ENCODE results near the gene INO80. TPM values are rescaled to one million over a fixed set of nuclear protein-coding genes. Genes with fewer than 3 reads are reported as not detected.

The INO80 gene
- total RNA-seq, 1 experiment from 2014 or later = 38.4 TPM

DNA sequence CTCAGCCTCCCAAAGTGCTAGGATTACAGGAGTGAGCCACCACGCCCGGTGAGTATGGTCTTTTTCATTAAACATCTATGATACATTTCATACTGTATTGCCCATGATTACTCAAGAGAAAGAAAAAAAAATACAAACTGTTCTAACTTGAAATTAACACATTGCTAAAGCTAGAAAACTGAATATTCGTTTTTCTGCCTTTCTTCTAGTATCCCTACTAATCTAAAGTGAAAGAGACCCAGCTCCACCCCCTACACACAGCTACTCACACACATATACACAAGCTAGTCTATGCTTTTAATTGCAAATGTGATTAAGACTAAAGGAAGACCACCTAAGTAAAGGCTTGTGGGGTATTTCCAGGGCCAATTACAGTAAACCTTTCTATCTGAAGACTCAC lies 43.1 kb downstream of the INO80 start:
- no peak for ATAC-seq
- CTCF ChIA-PET = no interaction called here

DNA sequence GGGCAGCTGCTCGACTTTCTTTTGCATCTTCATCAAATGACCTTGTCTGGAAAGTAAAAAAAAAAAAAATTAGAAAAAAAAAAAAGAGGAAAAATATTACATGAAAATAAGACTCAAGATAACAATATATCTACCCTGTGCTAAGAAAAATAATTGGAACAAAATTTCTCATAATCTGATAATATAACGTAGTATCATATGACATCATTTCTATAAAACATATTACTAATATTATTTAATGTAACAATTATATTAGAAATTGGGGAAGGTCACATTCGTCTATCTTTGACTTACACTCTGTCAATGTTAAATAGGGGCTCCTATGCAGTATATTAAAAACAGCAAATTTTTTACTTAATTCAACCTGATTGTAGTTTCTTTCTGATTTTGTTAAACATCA lies 44.1 kb downstream of the INO80 start:
- no TSS peak for BruUV-seq (replicated peaks)
- CTCF ChIA-PET = no interaction called here
- ATAC-seq (no peak), DNase-seq (no peak)
- H3K4me1 ChIP-seq (ENCODE audit: insufficient read depth, low read length) = no peaks in the 10 kb centered on the region
- no peak for TF ChIP-seq EZH2 (IDR thresholded peaks at IDR 0.05; ENCODE audit: low read length, unreplicated experiment)
- TF ChIP-seq, protein P1, sequence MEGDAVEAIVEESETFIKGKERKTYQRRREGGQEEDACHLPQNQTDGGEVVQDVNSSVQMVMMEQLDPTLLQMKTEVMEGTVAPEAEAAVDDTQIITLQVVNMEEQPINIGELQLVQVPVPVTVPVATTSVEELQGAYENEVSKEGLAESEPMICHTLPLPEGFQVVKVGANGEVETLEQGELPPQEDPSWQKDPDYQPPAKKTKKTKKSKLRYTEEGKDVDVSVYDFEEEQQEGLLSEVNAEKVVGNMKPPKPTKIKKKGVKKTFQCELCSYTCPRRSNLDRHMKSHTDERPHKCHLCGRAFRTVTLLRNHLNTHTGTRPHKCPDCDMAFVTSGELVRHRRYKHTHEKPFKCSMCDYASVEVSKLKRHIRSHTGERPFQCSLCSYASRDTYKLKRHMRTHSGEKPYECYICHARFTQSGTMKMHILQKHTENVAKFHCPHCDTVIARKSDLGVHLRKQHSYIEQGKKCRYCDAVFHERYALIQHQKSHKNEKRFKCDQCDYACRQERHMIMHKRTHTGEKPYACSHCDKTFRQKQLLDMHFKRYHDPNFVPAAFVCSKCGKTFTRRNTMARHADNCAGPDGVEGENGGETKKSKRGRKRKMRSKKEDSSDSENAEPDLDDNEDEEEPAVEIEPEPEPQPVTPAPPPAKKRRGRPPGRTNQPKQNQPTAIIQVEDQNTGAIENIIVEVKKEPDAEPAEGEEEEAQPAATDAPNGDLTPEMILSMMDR (conservative IDR thresholded peaks at IDR 0.05; ENCODE audit: low read depth, low read length) = no peak
- TF ChIP-seq EZH2phosphoT487 (IDR thresholded peaks at IDR 0.05; ENCODE audit: borderline replicate concordance, low read length) = no peak
- H3K27ac ChIP-seq (ENCODE audit: low read length) = no peak overlapping the region
- H3K9me3 ChIP-seq (ENCODE audit: low read length) = no peaks in the 10 kb centered on the region
- H2AFZ ChIP-seq (ENCODE audit: low read length) = no peak overlapping the region
- intact Hi-C loops (cut with micrococcal nuclease) = no loop called here
- no peak overlapping the region for H3K9ac ChIP-seq (ENCODE audit: low read length)
- no peaks in the 10 kb centered on the region for H3K9me2 ChIP-seq (replicated peaks; ENCODE audit: low read length)
- no peaks in the 10 kb centered on the region for H4K20me1 ChIP-seq (ENCODE audit: low read length)
- H3F3A ChIP-seq (ENCODE audit: low read length, unreplicated experiment) = no peaks in the 10 kb centered on the region
- peaks cover 66% of the 10 kb centered on the region for H3K36me3 ChIP-seq (ENCODE audit: low read depth, low read length)
- no peaks in the 10 kb centered on the region for H3K79me2 ChIP-seq (ENCODE audit: low read length)
- H3K4me2 ChIP-seq (ENCODE audit: low read length) = no peak overlapping the region
- H3K27me3 ChIP-seq (ENCODE audit: low read length) = no peaks in the 10 kb centered on the region
- H3K4me3 ChIP-seq (ENCODE audit: low read length) = no peak overlapping the region
- POLR2A ChIA-PET (ENCODE audit: unreplicated experiment) = no interaction called here

More for the DNA sequence above, 43.1 kb downstream of the INO80 start:
- no peaks in the 10 kb centered on the region for H3K4me1 ChIP-seq (ENCODE audit: insufficient read depth, low read length)
- no peaks in the 10 kb centered on the region for H3K9me2 ChIP-seq (replicated peaks; ENCODE audit: low read length)
- no peak overlapping the region for H3K27ac ChIP-seq (ENCODE audit: low read length)
- H3K79me2 ChIP-seq (ENCODE audit: low read length) = no peaks in the 10 kb centered on the region
- no peaks in the 10 kb centered on the region for H3F3A ChIP-seq (ENCODE audit: low read length, unreplicated experiment)
- H3K36me3 ChIP-seq (ENCODE audit: low read depth, low read length) = peaks cover 65% of the 10 kb centered on the region
- BruUV-seq (replicated peaks) = no TSS peak
- no peak overlapping the region for H3K9ac ChIP-seq (ENCODE audit: low read length)
- no peak overlapping the region for H2AFZ ChIP-seq (ENCODE audit: low read length)
- no peaks in the 10 kb centered on the region for H4K20me1 ChIP-seq (ENCODE audit: low read length)
- POLR2A ChIA-PET (ENCODE audit: unreplicated experiment) = no interaction called here
- TF ChIP-seq, protein P1 (conservative IDR thresholded peaks at IDR 0.05; ENCODE audit: low read depth, low read length) = no peak
- TF ChIP-seq EZH2 (IDR thresholded peaks at IDR 0.05; ENCODE audit: low read length, unreplicated experiment) = no peak
- no peak for TF ChIP-seq EZH2phosphoT487 (IDR thresholded peaks at IDR 0.05; ENCODE audit: borderline replicate concordance, low read length)
- no peaks in the 10 kb centered on the region for H3K9me3 ChIP-seq (ENCODE audit: low read length)
- intact Hi-C loops (cut with micrococcal nuclease) = no loop called here
- no peaks in the 10 kb centered on the region for H3K27me3 ChIP-seq (ENCODE audit: low read length)
- no peak overlapping the region for H3K4me3 ChIP-seq (ENCODE audit: low read length)
- no peak overlapping the region for H3K4me2 ChIP-seq (ENCODE audit: low read length)
- DNase-seq = no peak

DNA sequence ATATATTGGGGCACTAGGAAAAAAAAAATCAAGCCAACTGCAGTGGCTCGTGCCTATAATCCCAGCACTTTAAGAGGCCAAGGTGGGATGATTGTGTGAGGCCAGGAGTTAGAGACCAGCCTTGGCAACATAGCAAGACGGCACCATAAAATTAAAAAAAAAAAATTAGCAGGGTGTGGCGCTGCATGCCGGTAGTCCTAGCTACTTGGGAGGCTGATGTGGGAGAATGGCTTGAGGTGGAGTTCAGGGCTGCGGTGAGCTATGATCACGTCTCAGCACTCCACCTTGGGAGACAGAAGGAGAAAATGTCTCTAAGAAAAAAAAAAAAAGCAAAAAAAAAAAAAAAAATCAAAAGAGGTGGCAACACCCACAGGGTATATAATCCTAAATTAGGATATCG lies 49.6 kb downstream of the INO80 start:
- no peaks in the 10 kb centered on the region for H3F3A ChIP-seq (ENCODE audit: low read length, unreplicated experiment)
- no peaks in the 10 kb centered on the region for H3K79me2 ChIP-seq (ENCODE audit: low read length)
- ATAC-seq = no peak
- no peak overlapping the region for H3K4me3 ChIP-seq (ENCODE audit: low read length)
- TF ChIP-seq EZH2phosphoT487 (IDR thresholded peaks at IDR 0.05; ENCODE audit: borderline replicate concordance, low read length) (no peak), EZH2 (IDR thresholded peaks at IDR 0.05; ENCODE audit: low read length, unreplicated experiment) (no peak)
- TF ChIP-seq, protein P1 (conservative IDR thresholded peaks at IDR 0.05; ENCODE audit: low read depth, low read length) = no peak
- H3K27me3 ChIP-seq (ENCODE audit: low read length) = no peaks in the 10 kb centered on the region
- H3K4me2 ChIP-seq (ENCODE audit: low read length) = no peak overlapping the region
- H3K9me3 ChIP-seq (ENCODE audit: low read length) = no peaks in the 10 kb centered on the region
- H2AFZ ChIP-seq (ENCODE audit: low read length) = no peak overlapping the region
- ChIA-PET POLR2A (ENCODE audit: unreplicated experiment) (no interaction called here), CTCF (no interaction called here)
- no peaks in the 10 kb centered on the region for H4K20me1 ChIP-seq (ENCODE audit: low read length)
- DNase-seq = no peak
- no peaks in the 10 kb centered on the region for H3K9me2 ChIP-seq (replicated peaks; ENCODE audit: low read length)
- intact Hi-C loops (cut with micrococcal nuclease) = no loop called here
- no peak overlapping the region for H3K27ac ChIP-seq (ENCODE audit: low read length)
- no peak overlapping the region for H3K9ac ChIP-seq (ENCODE audit: low read length)
- BruUV-seq (replicated peaks) = no TSS peak
- H3K36me3 ChIP-seq (ENCODE audit: low read depth, low read length) = peaks cover 75% of the 10 kb centered on the region
- no peaks in the 10 kb centered on the region for H3K4me1 ChIP-seq (ENCODE audit: insufficient read depth, low read length)
